HFFc6 (cell line): ENCODE data around the gene ECHDC1. TPM values are rescaled to one million over a fixed set of nuclear protein-coding genes. Genes with fewer than 3 reads are reported as not detected.
A peak's percentile ranks its signal among the peaks of the same experiment; 100 is the strongest.

Experiments
- DNase-seq: peaks from one replicate; pipeline ENCODE4 v3.0.0-alpha.2; 2018
- H3K27ac Mint-ChIP-seq: 2 replicates; pipeline ENCODE4 v1.8.0; 2020; ENCODE audit warnings: mild to moderate bottlenecking, mixed read lengths
- H3K27me3 Mint-ChIP-seq: 2 replicates; pipeline ENCODE4 v1.8.0; 2021; ENCODE audit warnings: mild to moderate bottlenecking, moderate library complexity, mixed read lengths; ENCODE audit not compliant: insufficient read depth
- H3K36me3 Mint-ChIP-seq: 2 replicates; pipeline ENCODE4 v1.8.0; 2021; ENCODE audit warnings: low read depth, mixed read lengths
- H3K4me1 Mint-ChIP-seq: 2 replicates; pipeline ENCODE4 v1.8.0; 2020; ENCODE audit warnings: low read depth, mixed read lengths
- H3K4me3 Mint-ChIP-seq: 2 replicates; pipeline ENCODE4 v1.8.0; 2020; ENCODE audit warnings: mild to moderate bottlenecking, moderate library complexity, mixed read lengths
- H3K9me3 Mint-ChIP-seq: 2 replicates; pipeline ENCODE4 v1.8.0; 2020; ENCODE audit warnings: mild to moderate bottlenecking, mixed read lengths
- CTCF ChIP-seq: fragments of 200-600 bp; sonication (generic); IDR thresholded peaks from 2 replicates; pipeline ENCODE4 v1.5.0; 2021; ENCODE audit warnings: antibody characterized with exemption, mild to moderate bottlenecking
- total RNA-seq, 6 experiments: library from RNA; stranded (reverse); fragmentation: NEBNext Ultra II Directional; extraction: Animal tissue kit (Norgen Biotek cat#: 25700); gene quantifications; 2 replicates in 1 of 6; 3 replicates in 5 of 6; pipeline ENCODE4 v1.2.3, GENCODE V29; 2021

The ECHDC1 gene
- total RNA-seq, 6 experiments from 2014 or later: 62.2 to 69.9 (median 65.9) TPM

- Mint-ChIP-seq H3K9me3 (no peaks in the 10 kb centered on the region), H3K4me3 (no peak overlapping the region), H3K36me3 (peaks cover 8% of the 10 kb centered on the region), H3K27ac (no peak overlapping the region), H3K4me1 (no peaks in the 10 kb centered on the region), H3K27me3 (no peaks in the 10 kb centered on the region)
- no peak for TF ChIP-seq CTCF
- DNase-seq: no peak
These were observed 23.7 kb downstream of the ECHDC1 start for GRCh38 chr6:127319686-127320085.

GRCh38 chr6:127317388-127318128 lies 25.9 kb downstream of the ECHDC1 start:
- H3K4me1 Mint-ChIP-seq: no peaks in the 10 kb centered on the region
- H3K27ac Mint-ChIP-seq: no peak overlapping the region
- TF ChIP-seq CTCF: no peak
- H3K27me3 Mint-ChIP-seq: no peaks in the 10 kb centered on the region
- H3K36me3 Mint-ChIP-seq: peaks cover 6% of the 10 kb centered on the region
- no peaks in the 10 kb centered on the region for H3K9me3 Mint-ChIP-seq
- no peak overlapping the region for H3K4me3 Mint-ChIP-seq
- DNase-seq: no peak

- TF ChIP-seq CTCF: no peak
- Mint-ChIP-seq H3K4me3 (no peak overlapping the region), H3K4me1 (peaks cover 16% of the 10 kb centered on the region), H3K9me3 (no peaks in the 10 kb centered on the region), H3K27ac (no peak overlapping the region), H3K27me3 (no peaks in the 10 kb centered on the region), H3K36me3 (peaks cover 44% of the 10 kb centered on the region)
- no peak for DNase-seq
These were observed 37.7 kb downstream of the ECHDC1 start for GRCh38 chr6:127305741-127306140.

GRCh38 chr6:127303917-127304316 lies 39.5 kb downstream of the ECHDC1 start:
- TF ChIP-seq CTCF: no peak
- no peak overlapping the region for H3K27ac Mint-ChIP-seq
- no peaks in the 10 kb centered on the region for H3K9me3 Mint-ChIP-seq
- H3K27me3 Mint-ChIP-seq: no peaks in the 10 kb centered on the region
- no peak for DNase-seq
- no peak overlapping the region for H3K4me3 Mint-ChIP-seq
- H3K36me3 Mint-ChIP-seq: peaks cover 33% of the 10 kb centered on the region
- H3K4me1 Mint-ChIP-seq: peaks cover 30% of the 10 kb centered on the region

- peaks cover 31% of the 10 kb centered on the region for H3K4me1 Mint-ChIP-seq
- DNase-seq: peak; percentile 42
- peak; percentile 88 for TF ChIP-seq CTCF
- peaks cover 25% of the 10 kb centered on the region for H3K36me3 Mint-ChIP-seq
- H3K27ac Mint-ChIP-seq: no peak overlapping the region
- H3K4me3 Mint-ChIP-seq: no peak overlapping the region
- H3K9me3 Mint-ChIP-seq: no peaks in the 10 kb centered on the region
- H3K27me3 Mint-ChIP-seq: no peaks in the 10 kb centered on the region
These were observed 40.4 kb downstream of the ECHDC1 start for GRCh38 chr6:127302728-127303660.
